GM15510 (cell line): Measurements from ENCODE around the gene DENND11.

Source experiments
- POLR2A ChIP-seq: IDR thresholded peaks from 3 replicates; pipeline ENCODE4 v1.6.1; 2011; ENCODE audit warnings: borderline replicate concordance; ENCODE audit not compliant: insufficient read length; ENCODE audit errors: extremely low read depth

Gene DENND11

DNA sequence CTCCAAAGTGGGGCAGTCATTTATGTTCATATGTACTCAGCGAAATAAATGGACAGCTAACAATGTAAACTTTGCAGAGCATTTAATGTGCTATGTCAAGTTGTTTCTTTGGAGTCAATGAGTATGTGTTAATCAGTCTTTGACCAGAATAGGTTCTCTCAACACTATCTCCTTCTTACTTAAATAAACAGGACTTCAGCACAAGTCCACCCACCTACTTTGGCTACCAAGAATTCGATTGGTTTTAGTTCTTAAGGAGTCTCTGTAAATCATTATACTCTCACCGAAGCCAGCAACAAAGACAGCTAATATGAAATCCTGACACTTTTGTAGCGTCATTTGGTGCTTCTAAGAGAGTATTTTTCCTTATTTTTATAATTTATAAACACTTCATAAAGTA lies 13.1 kb upstream of the DENND11 start:
- TF ChIP-seq POLR2A, result no peak

DNA sequence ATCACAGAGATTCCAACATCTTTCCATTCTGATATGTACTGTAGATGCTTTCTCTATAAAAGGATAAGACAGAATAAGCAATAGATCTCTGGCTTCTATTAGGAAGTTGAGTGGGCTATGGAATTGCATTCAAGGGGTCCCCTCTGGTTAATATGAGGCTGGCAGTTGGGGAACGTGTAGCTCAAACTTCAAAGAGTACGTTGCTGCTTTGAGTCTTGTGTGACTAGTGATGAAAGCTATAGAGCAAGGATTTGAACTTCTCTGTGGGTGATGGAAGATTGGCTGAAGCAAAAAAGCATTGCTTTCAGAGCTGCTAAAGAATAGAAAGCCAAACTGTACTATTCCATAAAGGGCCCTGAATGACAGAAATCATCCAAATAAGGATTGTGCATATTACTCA lies 12.6 kb upstream of the DENND11 start:
- no peak for TF ChIP-seq POLR2A

DNA sequence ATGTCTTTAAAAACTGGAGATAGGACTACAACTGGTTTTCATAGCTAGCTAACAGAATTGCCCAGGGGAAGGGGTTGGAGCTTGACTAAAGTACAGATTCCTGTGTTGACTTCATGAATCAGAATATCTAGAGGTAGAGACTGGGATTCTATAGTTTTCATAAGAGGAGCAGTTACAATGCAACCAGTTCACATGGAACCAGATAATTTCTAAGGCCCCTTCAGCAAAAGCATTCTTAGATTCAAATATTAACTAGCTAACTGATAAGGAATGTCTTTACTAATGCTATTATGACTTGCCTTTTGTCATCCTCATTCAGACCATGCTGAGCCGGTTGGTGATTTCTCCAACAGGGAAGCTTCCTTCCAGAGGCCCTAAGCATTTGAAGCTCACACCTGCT lies 11.9 kb upstream of the DENND11 start:
- TF ChIP-seq POLR2A, result no peak

DNA sequence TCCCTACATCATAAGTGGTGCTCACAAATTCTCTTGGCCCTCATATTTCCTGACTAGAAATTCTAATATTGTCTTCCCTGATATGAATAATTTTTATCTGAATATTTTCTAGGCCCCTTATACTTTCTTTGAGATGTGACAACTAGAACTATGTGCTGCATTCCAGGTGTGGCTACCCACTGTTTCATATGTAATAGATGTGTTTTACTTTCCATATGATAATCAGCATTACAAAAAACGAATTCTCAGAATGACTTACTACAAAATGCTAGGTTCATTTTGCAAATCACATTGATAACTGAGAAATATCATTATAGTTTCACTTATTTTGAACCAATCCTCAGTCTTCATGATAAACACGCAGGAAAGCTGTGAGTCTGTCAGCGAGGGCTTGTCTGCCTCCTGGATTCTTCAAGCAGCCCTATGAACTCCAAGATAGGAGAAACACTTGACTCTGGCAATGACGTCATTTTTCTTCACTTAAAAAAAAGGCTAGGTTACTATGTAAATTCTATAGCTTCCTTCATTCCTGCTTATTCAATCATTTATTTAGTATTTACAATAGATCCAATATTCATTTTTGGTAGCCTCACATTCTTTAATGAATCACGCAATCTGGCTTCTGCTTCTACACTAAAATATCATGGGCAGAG lies 10.8 kb upstream of the DENND11 start:
- TF ChIP-seq POLR2A, result no peak

GRCh38 chr7:141710301-141710700 lies 8.3 kb upstream of the DENND11 start:
- TF ChIP-seq POLR2A, result no peak

GRCh38 chr7:141709749-141710148 lies 7.8 kb upstream of the DENND11 start:
- no peak for TF ChIP-seq POLR2A

DNA sequence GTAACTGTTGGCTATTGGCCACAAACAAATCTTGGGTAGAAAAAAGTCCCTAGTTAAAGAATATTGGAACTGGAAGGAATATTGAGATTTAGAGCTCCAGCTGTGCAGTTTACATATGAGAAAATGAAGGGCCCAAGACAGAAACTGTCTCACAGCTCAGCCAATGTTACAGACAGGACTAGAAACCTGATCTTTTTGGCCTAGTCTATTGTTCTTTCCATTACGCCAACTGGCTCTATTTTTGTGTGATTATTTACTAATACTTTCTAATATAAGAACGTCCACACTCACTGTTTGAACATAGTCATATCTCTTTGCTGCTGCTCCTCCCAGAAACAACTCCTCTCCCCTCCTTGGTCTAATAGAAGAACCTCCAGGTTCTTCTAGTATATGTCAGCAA lies 7.4 kb upstream of the DENND11 start:
- no peak for TF ChIP-seq POLR2A

GRCh38 chr7:141708351-141708750 lies 6.4 kb upstream of the DENND11 start, which contains the start of gene WEE2:
Gene WEE2 (plus strand): TSS chr7:141708353. CDS start chr7:141708759, 406 bp downstream.
- no peak for TF ChIP-seq POLR2A

DNA sequence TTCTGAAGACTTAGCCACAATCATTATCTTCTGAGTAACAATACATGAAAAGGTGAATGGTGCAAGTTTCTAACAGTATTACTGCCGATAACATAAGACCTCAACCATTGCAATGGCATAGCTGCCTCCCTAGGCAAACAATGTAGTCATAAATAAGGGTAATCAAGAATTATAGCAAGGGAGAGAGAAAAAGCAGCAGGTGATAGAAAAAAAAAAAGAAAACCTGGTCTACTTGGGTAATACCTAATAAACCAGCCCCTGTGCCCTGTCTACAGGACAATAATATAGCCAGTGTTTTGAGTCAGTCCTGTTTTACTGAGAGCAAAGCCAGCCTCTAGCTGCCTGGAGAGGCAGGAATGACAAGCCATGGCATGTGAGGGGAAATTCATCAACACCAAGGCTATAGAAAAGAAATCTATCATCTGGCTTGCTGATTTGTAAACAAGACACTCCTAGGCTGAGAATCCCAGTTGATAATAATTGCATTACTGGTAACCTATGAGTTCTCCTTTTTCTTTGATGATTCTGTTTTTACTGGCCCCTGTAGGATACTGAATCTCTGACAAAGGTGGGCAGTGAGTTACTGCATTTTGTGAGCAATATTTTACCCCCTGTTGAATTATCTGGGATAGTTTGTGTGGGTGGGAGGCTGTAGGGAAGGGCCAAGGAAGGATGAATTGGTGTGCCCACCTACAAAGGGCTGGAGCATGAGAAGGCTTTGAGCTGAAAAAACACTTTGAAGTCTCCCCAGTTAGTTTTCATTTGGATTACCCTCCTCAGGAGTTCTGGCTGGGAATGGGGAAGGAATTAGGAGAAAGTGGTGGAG lies 4.5 kb upstream of the DENND11 start:
- TF ChIP-seq POLR2A, result no peak

GRCh38 chr7:141704741-141705140 lies 2.8 kb upstream of the DENND11 start:
- TF ChIP-seq POLR2A, result no peak

GRCh38 chr7:141704112-141704511 lies 2.1 kb upstream of the DENND11 start:
- no peak for TF ChIP-seq POLR2A

GRCh38 chr7:141702892-141703291 lies 926 bp upstream of the DENND11 start:
- TF ChIP-seq POLR2A, result no peak

- TF ChIP-seq POLR2A, result peak; percentile 48
These were observed 398 bp downstream of the DENND11 start for GRCh38 chr7:141701489-141702046.

- no peak for TF ChIP-seq POLR2A
These were observed 1.1 kb downstream of the DENND11 start for GRCh38 chr7:141700848-141701371.

GRCh38 chr7:141700296-141700847 lies 1.6 kb downstream of the DENND11 start:
- TF ChIP-seq POLR2A, result no peak
